K562 (cell line): ENCODE results near the gene LIX1L. TPM values are rescaled to one million over a fixed set of nuclear protein-coding genes. Genes with fewer than 3 reads are reported as not detected.

Experiments used
- CHD7 ChIP-seq: fragments of 200-600 bp; sonication (generic); IDR thresholded peaks from one replicate; pipeline ENCODE4 v1.6.1; 2012; ENCODE audit warnings: mild to moderate bottlenecking, low read depth, low read length, inconsistent platforms
- HNRNPH1 ChIP-seq: fragments of 200-400 bp; formaldehyde crosslinking; optimal IDR thresholded peaks from 2 replicates; pipeline ENCODE3; 2017; ENCODE audit warnings: low read depth, mild to moderate bottlenecking, low read length, moderate library complexity
- MCM5 ChIP-seq: fragments of 450-650 bp; IDR thresholded peaks from 2 replicates; pipeline ENCODE4 v1.6.1; 2016; ENCODE audit warnings: low read depth
- NFATC3 ChIP-seq: fragments of 450-650 bp; IDR thresholded peaks from 2 replicates; pipeline ENCODE4 v1.6.1; 2017; ENCODE audit warnings: mild to moderate bottlenecking
- NR2F6 ChIP-seq: fragments of 450-650 bp; formaldehyde crosslinking; IDR thresholded peaks from 2 replicates; pipeline ENCODE4 v1.4.0; 2020; ENCODE audit warnings: mild to moderate bottlenecking
- PBX2 ChIP-seq, 2 experiments: IDR thresholded peaks in 1 of 2; conservative IDR thresholded peaks in 1 of 2; 2 replicates each; pipeline ENCODE4 v1.6.1; 2016; ENCODE audit warnings: low read depth in 2 of 2, mild to moderate bottlenecking in 1 of 2, missing compliant biosample characterization in 1 of 2, missing genetic modification characterization in 1 of 2, moderate library complexity in 1 of 2
- RFX1 ChIP-seq: fragments of 450-650 bp; IDR thresholded peaks from 2 replicates; pipeline ENCODE4 v1.6.1; 2016; ENCODE audit warnings: mild to moderate bottlenecking, moderate library complexity
- TFAM ChIP-seq: fragments of 250-450 bp; sonication (Bioruptor Pico); conservative IDR thresholded peaks from 2 replicates; pipeline ENCODE4 v1.5.0; 2021; ENCODE audit warnings: mild to moderate bottlenecking, moderate library complexity
- UBTF ChIP-seq, 2 experiments: IDR thresholded peaks; 2 replicates each; pipeline ENCODE4 v1.6.1; 2012; ENCODE audit warnings: improper control_type of control experiment in 2 of 2, low read depth in 2 of 2, low read length in 2 of 2, borderline replicate concordance in 1 of 2
- ZNF57 ChIP-seq: fragments of 450-650 bp; formaldehyde crosslinking; IDR thresholded peaks from 2 replicates; pipeline ENCODE4 v1.4.0; 2020; ENCODE audit warnings: mild to moderate bottlenecking, moderate library complexity
- polyA plus RNA-seq, 8 experiments: library from polyadenylated mRNA; depleted of rRNA in 4 of 8; stranded (reverse) in 5 of 8; unstranded in 3 of 8; fragments of >200 nt; fragmentation: Nextera tagmentation in 2 of 8; fragmentation: Illumina TruSeq in 1 of 8; extraction: Ambion mirVana in 2 of 8; extraction: Trizol in 1 of 8; gene quantifications; 2 replicates each; pipeline versions ENCODE4 v1.2.1 to v1.2.3, GENCODE V29; 2011 to 2014; ENCODE audit warnings: inconsistent platforms in 1 of 8, missing spikeins in 1 of 8
- total RNA-seq, 7 experiments: library from RNA; depleted of rRNA in 6 of 7; stranded (reverse); fragments of >200 nt in 6 of 7; fragmentation: Illumina TruSeq in 2 of 7; extraction: Trizol in 2 of 7; gene quantifications; 2 replicates each; pipeline versions ENCODE4 v1.2.1 to v1.2.3, GENCODE V29; 2011 to 2021; ENCODE audit warnings: low replicate concordance in 1 of 7

LIX1L gene
- total and polyA plus RNA-seq, 9 of the 15 experiments (the other 6 are each of a cell fraction or from before 2014, with no cell fraction given), result 4.6 to 26.5 (median 12.5) TPM

GRCh38 chr1:145994391-145995120 is 36.7 kb upstream of the LIX1L start (continued):
- TF ChIP-seq PBX2 (CRISPR knock-in tag; IDR thresholded peaks at IDR 0.05; ENCODE audit: low read depth) (no peak), PBX2 (tag; conservative IDR thresholded peaks at IDR 0.05; ENCODE audit: low read depth) (no peak), UBTF (IDR thresholded peaks at IDR 0.05; ENCODE audit: borderline replicate concordance in 1 of 2, low read depth in 2 of 2, low read length in 2 of 2) (0 out of 4 replicates have a peak, but pooled peaks have one; percentile 25 to 45), ZNF57 (CRISPR knock-in tag) (0 out of 2 replicates have a peak, but pooled peaks have one; percentile 49), RFX1 (no peak), CHD7 (peak; percentile 5), NFATC3 (no peak), MCM5 (no peak), NR2F6 (CRISPR knock-in tag) (no peak), TFAM (CRISPR knock-in tag) (no peak), HNRNPH1 (no peak)
